ENCODE measurements around the gene CHRNG. TPM values are rescaled to one million over a fixed set of nuclear protein-coding genes. Genes with fewer than 3 reads are reported as not detected.
A peak's percentile ranks its signal among the peaks of the same experiment; 100 is the strongest.

CHRNG gene, protein sequence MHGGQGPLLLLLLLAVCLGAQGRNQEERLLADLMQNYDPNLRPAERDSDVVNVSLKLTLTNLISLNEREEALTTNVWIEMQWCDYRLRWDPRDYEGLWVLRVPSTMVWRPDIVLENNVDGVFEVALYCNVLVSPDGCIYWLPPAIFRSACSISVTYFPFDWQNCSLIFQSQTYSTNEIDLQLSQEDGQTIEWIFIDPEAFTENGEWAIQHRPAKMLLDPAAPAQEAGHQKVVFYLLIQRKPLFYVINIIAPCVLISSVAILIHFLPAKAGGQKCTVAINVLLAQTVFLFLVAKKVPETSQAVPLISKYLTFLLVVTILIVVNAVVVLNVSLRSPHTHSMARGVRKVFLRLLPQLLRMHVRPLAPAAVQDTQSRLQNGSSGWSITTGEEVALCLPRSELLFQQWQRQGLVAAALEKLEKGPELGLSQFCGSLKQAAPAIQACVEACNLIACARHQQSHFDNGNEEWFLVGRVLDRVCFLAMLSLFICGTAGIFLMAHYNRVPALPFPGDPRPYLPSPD
- 10 to 100 TPM in 3 of 4 donors, 1 to 10 TPM in 1; 3.5 to 57.5 (median 24.6) TPM for total RNA-seq

DNA sequence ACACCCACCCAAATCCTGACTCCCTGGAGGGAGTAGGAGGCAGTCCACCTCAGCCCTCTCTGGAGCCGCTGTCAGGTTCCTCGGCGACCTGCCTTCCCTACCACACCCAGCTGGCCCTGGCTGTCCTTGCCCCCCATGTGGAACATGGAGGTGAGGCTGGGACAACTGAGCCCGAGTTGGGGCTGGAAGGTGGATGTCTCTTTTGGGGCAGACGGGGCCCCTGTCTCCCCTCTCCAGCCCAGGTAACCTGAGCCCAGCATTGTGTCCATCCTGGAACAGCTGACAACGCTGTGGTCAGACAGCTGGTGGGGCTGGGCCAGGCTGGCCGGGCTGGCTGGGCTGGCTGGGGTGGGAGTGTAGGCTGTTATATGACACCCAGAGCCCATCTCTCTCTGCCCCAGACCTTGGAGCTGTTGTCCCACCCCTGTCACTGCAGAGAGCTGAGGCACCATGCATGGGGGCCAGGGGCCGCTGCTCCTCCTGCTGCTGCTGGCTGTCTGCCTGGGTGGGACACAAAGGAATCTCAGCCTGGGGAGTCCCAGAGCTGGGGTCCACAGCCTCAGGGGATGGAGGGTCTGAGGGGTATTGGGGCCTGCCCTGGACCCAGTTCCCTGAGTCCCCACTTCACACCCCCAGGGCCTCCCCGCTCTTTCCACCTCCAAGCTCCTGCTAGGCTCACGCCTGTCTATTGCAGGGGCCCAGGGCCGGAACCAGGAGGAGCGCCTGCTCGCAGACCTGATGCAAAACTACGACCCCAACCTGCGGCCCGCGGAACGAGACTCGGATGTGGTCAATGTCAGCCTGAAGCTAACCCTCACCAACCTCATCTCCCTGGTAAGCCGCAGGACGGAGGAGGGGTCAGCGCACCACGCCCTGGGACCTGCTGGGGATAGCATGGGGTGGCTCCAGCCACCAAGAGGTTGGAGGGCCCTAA lies at the start of gene CHRNG:
CHRNG (plus strand) TSS at position 395 of the 934 bp plus-strand sequence; CDS start at position 451, 56 bp downstream.
- H3K36me3 ChIP-seq, result peaks cover 0 to 10% of the 10 kb centered on the region in 2 donors
- in situ Hi-C loops (cut with MboI; ENCODE audit: low sequenced_read_pairs in 4 of 4), result no loop called here
- peaks cover 26 to 49% of the 10 kb centered on the region in 2 donors for H3K4me1 ChIP-seq
- peak within 1 kb of the TSS in 3 of 4 donors; percentile 40 to 44 (median 40) for H3K4me3 ChIP-seq
- H3K27ac ChIP-seq, result peak within 1 kb of the TSS; percentile 37 to 88 (median 78)
- H3K27me3 ChIP-seq, result no peaks in the 10 kb centered on the region
- DNase-seq (peak; percentile 52 to 73), ATAC-seq (peak; percentile 63)
- TF ChIP-seq POLR2A (IDR thresholded peaks at IDR 0.05), result peak in 1 of 2 donors; percentile 57
- TF ChIP-seq, protein P1, sequence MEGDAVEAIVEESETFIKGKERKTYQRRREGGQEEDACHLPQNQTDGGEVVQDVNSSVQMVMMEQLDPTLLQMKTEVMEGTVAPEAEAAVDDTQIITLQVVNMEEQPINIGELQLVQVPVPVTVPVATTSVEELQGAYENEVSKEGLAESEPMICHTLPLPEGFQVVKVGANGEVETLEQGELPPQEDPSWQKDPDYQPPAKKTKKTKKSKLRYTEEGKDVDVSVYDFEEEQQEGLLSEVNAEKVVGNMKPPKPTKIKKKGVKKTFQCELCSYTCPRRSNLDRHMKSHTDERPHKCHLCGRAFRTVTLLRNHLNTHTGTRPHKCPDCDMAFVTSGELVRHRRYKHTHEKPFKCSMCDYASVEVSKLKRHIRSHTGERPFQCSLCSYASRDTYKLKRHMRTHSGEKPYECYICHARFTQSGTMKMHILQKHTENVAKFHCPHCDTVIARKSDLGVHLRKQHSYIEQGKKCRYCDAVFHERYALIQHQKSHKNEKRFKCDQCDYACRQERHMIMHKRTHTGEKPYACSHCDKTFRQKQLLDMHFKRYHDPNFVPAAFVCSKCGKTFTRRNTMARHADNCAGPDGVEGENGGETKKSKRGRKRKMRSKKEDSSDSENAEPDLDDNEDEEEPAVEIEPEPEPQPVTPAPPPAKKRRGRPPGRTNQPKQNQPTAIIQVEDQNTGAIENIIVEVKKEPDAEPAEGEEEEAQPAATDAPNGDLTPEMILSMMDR (IDR thresholded peaks at IDR 0.05 in 4 of 5, conservative IDR thresholded peaks at IDR 0.05 in 1 of 5), result no peak
- intact Hi-C loops (cut with DNase I; ENCODE audit: low total_unique reads), result no loop called here
- H3K9me3 ChIP-seq, result no peaks in the 10 kb centered on the region

DNA sequence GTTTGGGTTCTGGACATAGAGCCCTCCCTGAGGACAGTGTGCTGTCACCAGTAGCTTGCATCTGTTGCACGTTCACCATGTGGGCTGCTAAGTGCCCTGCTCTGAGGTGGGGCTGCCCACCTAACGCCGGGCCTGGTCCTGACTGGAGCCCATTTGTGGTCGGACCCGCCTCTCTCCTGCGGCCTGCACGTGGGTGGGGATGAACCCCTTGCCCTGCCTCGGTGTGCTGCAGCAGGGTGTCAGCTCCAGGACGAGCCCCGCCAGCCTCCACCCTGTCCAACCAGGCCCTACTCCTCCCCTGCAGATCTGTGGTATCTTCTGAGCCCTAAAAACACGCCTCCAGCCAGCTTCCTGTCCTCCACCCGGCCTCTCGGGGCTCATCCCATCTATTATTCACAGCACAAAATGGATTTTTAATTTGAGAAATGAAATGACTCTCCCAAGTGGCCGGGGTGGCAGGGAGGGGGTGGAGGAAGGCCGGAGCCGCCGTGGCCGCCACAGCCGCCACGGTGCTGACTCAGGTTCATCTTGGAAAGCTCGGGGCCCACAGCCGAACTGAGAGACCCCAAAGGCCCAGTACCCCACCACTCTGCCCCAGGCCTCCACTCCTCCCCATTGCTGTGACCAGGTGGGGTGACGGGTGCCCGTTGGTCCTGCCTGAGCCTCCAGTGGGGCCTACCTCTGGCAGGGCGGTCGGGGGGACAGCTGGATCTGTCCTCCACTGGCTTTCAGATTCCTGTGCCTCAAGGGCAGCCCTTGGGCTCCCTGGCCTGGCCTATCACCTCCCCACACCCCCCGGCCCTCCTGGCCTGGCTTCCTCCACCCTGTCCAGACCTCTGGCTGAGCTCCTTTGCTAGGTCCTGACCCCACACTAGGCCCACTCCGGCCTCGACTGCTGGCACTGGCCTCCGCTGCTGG lies 49.0 kb upstream of the CHRNG start:
- no peak for DNase-seq
- peaks cover 16 to 21% (median 20%) of the 10 kb centered on the region in 3 donors for H3K27me3 ChIP-seq
- no peak for ATAC-seq
- intact Hi-C loops (cut with DNase I; ENCODE audit: low total_unique reads), result no loop called here
- in situ Hi-C loops (cut with MboI; ENCODE audit: low sequenced_read_pairs in 4 of 4), result no loop called here
- no peaks in the 10 kb centered on the region for H3K4me1 ChIP-seq
- H3K4me3 ChIP-seq, result no peak overlapping the region
- no peaks in the 10 kb centered on the region for H3K9me3 ChIP-seq
- no peak overlapping the region for H3K27ac ChIP-seq
- no peak for TF ChIP-seq POLR2A (IDR thresholded peaks at IDR 0.05)
- TF ChIP-seq, protein P1 (IDR thresholded peaks at IDR 0.05 in 4 of 5, conservative IDR thresholded peaks at IDR 0.05 in 1 of 5), result no peak
- H3K36me3 ChIP-seq, result no peaks in the 10 kb centered on the region

DNA sequence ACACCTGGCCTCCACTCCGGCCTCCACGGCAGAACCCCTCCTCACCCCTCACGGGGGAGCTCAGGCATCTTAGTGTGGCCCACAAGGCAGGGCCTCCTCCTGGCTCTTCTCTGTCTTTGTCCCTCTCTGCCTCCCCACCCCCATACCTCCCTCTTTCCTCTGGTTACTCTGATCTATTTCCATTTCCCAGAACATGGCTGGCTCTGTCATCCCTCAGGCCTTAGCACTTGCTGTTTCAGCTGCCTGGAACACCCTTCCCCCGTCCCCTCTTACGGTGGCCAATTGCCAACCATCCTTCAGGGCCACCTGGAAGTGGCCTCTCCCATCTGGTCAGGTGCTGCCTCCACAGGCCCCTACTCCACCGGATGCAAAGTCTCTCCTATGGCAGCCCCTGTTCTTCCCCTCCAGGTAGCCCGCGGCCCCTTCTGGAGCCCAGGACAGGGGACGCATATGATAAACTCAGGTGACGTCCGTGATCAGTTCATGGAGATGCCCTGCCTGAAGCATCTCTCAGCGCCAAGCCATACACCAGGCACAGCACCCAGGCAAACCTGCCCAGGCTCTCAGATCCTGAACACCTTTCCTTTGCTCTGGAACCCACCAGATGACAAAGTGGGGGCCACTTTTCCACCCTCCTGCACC lies 48.2 kb upstream of the CHRNG start:
- Histone ChIP-seq H3K9me3 (no peaks in the 10 kb centered on the region), H3K4me3 (no peak overlapping the region), H3K4me1 (no peaks in the 10 kb centered on the region), H3K27me3 (peaks cover 9 to 14% (median 12%) of the 10 kb centered on the region in 3 donors), H3K27ac (no peak overlapping the region), H3K36me3 (no peaks in the 10 kb centered on the region)
- intact Hi-C loops (cut with DNase I; ENCODE audit: low total_unique reads), result no loop called here
- no peak for TF ChIP-seq POLR2A (IDR thresholded peaks at IDR 0.05)
- TF ChIP-seq, protein P1 (IDR thresholded peaks at IDR 0.05 in 4 of 5, conservative IDR thresholded peaks at IDR 0.05 in 1 of 5), result no peak
- in situ Hi-C loops (cut with MboI; ENCODE audit: low sequenced_read_pairs in 4 of 4), result no loop called here
- ATAC-seq, result no peak
- no peak for DNase-seq

Measured in gastrocnemius medialis (tissue), 4 donors.